Transverse colon (tissue), 4 donors: ENCODE measurements around the gene TARM1. TPM values are rescaled to one million over a fixed set of nuclear protein-coding genes. Genes with fewer than 3 reads are reported as not detected.

Source experiments
- DNase-seq: peaks from one replicate; pipeline ENCODE4 v3.0.0-alpha.2; 2019
- H3K27ac ChIP-seq, 4 donors: fragments of 200-600 bp; sonication (generic); 2 replicates each; pipeline ENCODE4 v1.5.1; 2016 to 2018; ENCODE audit warnings: inconsistent platforms in 4 of 4
- H3K27me3 ChIP-seq: fragments of 200-600 bp; sonication (generic); 2 replicates; pipeline ENCODE4 v1.5.1; 2017; ENCODE audit warnings: inconsistent platforms
- H3K36me3 ChIP-seq, 4 donors: fragments of 200-600 bp; sonication (generic); 2 replicates each; pipeline ENCODE4 v1.5.1; 2017 to 2019; ENCODE audit warnings: inconsistent platforms in 4 of 4
- H3K4me1 ChIP-seq, 4 donors: fragments of 200-600 bp; sonication (generic); 2 replicates each; pipeline ENCODE4 v1.5.1; 2017 to 2020; ENCODE audit warnings: inconsistent platforms in 4 of 4
- H3K4me3 ChIP-seq, 4 donors: fragments of 200-600 bp; sonication (generic); 1 replicate in 1 of 4; 2 replicates in 3 of 4; pipeline versions ENCODE4 v1.5.1 to v1.6.1; 2017 to 2019; ENCODE audit warnings: inconsistent platforms in 4 of 4
- H3K9me3 ChIP-seq, 2 donors: fragments of 200-600 bp; sonication (generic); 2 replicates each; pipeline ENCODE4 v1.5.1; 2017 to 2019; ENCODE audit warnings: inconsistent platforms in 2 of 2
- CTCF ChIP-seq, 5 experiments: fragments of 200-600 bp in 3 of 5; fragments of 450-650 bp in 2 of 5; sonication (generic) in 3 of 5; IDR thresholded peaks; 1 replicate in 2 of 5; 2 replicates in 3 of 5; pipeline ENCODE4 v1.5.1; 2016 to 2017; ENCODE audit warnings: antibody characterized with exemption in 5 of 5, inconsistent platforms in 3 of 5, mild to moderate bottlenecking in 2 of 5, moderate library complexity in 1 of 5
- EP300 ChIP-seq: sonication (generic); formaldehyde crosslinking; IDR thresholded peaks from one replicate; pipeline ENCODE4 v1.6.1; 2017; ENCODE audit warnings: antibody characterized with exemption, low read depth
- POLR2A ChIP-seq: fragments of 450-650 bp; IDR thresholded peaks from one replicate; pipeline ENCODE4 v1.6.1; 2016; ENCODE audit warnings: antibody characterized with exemption, mild to moderate bottlenecking, moderate library complexity
- POLR2AphosphoS5 ChIP-seq, 3 donors: sonication (generic); formaldehyde crosslinking; IDR thresholded peaks; one replicate each; pipeline ENCODE4 v1.6.1; 2016; ENCODE audit warnings: antibody characterized with exemption in 3 of 3
- WGBS, 2 donors: methylation state at CpG; one replicate each; pipeline ENCODE4 v1.1.5; 2018; ENCODE audit warnings: low coverage in 1 of 2; 5-methylcytosine and 5-hydroxymethylcytosine counted together
- in situ Hi-C, 4 donors: fragments of 200-750 bp; cut with MboI; loops; one replicate each; pipeline versions ENCODE4 v1.15.0 to v1.15.1; 2017; ENCODE audit warnings: low sequenced_read_pairs in 3 of 4, low pct_ligation_motif_present in 1 of 4, low pct_unique_long_range_greater_than_20kb in 1 of 4
- intact Hi-C: fragments of 100-400 bp; cut with DNase I; formaldehyde crosslinking; loops from one replicate; pipeline ENCODE4 v1.15.1; 2023; ENCODE audit warnings: low total_unique reads
- total RNA-seq, 4 donors: library from RNA; depleted of rRNA; stranded (reverse); fragments of >200 nt; gene quantifications; one replicate each; pipeline ENCODE4 v1.1.0, GENCODE V29; 2016

Gene TARM1
- total RNA-seq, 4 donors from 2014 or later: not detected

GRCh38 chr19:54026656-54027055 lies 54.5 kb downstream of the TARM1 start:
- in situ Hi-C loops: loop anchor here (10.0 to 25.0 kb wide), 3 partner anchors 132 to 214 kb away; partner anchors contain the start of gene NLRP12 (in 2 of the 4)
- WGBS, 2 donors: 63% methylated on average over 7 of the region's 7 CpGs; no CpG with 5 or more reads in 1 of the 2 donors

GRCh38 chr19:54024660-54025059 lies 56.5 kb downstream of the TARM1 start:
- WGBS, 2 donors: 88% methylated on average over 9 of the region's 9 CpGs; no CpG with 5 or more reads in 1 of the 2 donors
- Histone ChIP-seq H3K27me3 (peaks cover 28% of the 10 kb centered on the region), H3K27ac (no peak overlapping the region), H3K4me1 (no peaks in the 10 kb centered on the region), H3K36me3 (no peaks in the 10 kb centered on the region), H3K9me3 (no peaks in the 10 kb centered on the region), H3K4me3 (no peak overlapping the region)
- DNase-seq: no peak
- intact Hi-C loops: loop anchor here (5.0 kb wide), 1 partner anchor 182 kb away; no protein-coding TSS in a partner anchor
- in situ Hi-C loops: loop anchor here (10.0 to 25.0 kb wide), 3 partner anchors 130 to 212 kb away; partner anchors contain the start of gene NLRP12 (in 2 of the 4)
- TF ChIP-seq CTCF (IDR thresholded peaks at IDR 0.05) (no peak), POLR2A (no peak), EP300 (no peak), POLR2AphosphoS5 (IDR thresholded peaks at IDR 0.05) (no peak)

More at GRCh38 chr19:54026656-54027055, 54.5 kb downstream of the TARM1 start:
- H3K4me3 ChIP-seq: no peak overlapping the region
- no peaks in the 10 kb centered on the region for H3K4me1 ChIP-seq
- no peaks in the 10 kb centered on the region for H3K9me3 ChIP-seq
- H3K36me3 ChIP-seq: no peaks in the 10 kb centered on the region
- DNase-seq: no peak
- H3K27me3 ChIP-seq: peaks cover 42% of the 10 kb centered on the region
- TF ChIP-seq POLR2AphosphoS5 (IDR thresholded peaks at IDR 0.05): no peak
- no peak for TF ChIP-seq CTCF (IDR thresholded peaks at IDR 0.05)
- no peak overlapping the region for H3K27ac ChIP-seq
- intact Hi-C loops: no loop called here

GRCh38 chr19:54023191-54023590 lies 58.0 kb downstream of the TARM1 start:
- in situ Hi-C loops: loop anchor here in 3 of 4 donors (10.0 kb wide), 2 partner anchors 128 to 178 kb away; no protein-coding TSS in a partner anchor

GRCh38 chr19:54021932-54022331 lies 59.2 kb downstream of the TARM1 start:
- peaks cover 36% of the 10 kb centered on the region for H3K27me3 ChIP-seq
- no peak for TF ChIP-seq POLR2A
- TF ChIP-seq EP300: no peak
- no peak for TF ChIP-seq CTCF (IDR thresholded peaks at IDR 0.05)
- no peak for TF ChIP-seq POLR2AphosphoS5 (IDR thresholded peaks at IDR 0.05)
- no peaks in the 10 kb centered on the region for H3K36me3 ChIP-seq
- 86% methylated on average over 13 of the region's 13 CpGs; no CpG with 5 or more reads in 1 of the 2 donors for WGBS, 2 donors
- H3K4me1 ChIP-seq: no peaks in the 10 kb centered on the region
- no peak overlapping the region for H3K27ac ChIP-seq
- intact Hi-C loops: loop anchor here (5.0 kb wide), 1 partner anchor 180 kb away; no protein-coding TSS in a partner anchor
- H3K4me3 ChIP-seq: no peak overlapping the region
- in situ Hi-C loops: loop anchor here in 3 of 4 donors (10.0 kb wide), 2 partner anchors 127 to 177 kb away; no protein-coding TSS in a partner anchor
- no peaks in the 10 kb centered on the region for H3K9me3 ChIP-seq
- DNase-seq: no peak

More at GRCh38 chr19:54023191-54023590, 58.0 kb downstream of the TARM1 start:
- Histone ChIP-seq H3K27me3 (peaks cover 29% of the 10 kb centered on the region), H3K4me3 (no peak overlapping the region), H3K36me3 (no peaks in the 10 kb centered on the region), H3K9me3 (no peaks in the 10 kb centered on the region), H3K27ac (no peak overlapping the region), H3K4me1 (no peaks in the 10 kb centered on the region)
- intact Hi-C loops: loop anchor here (5.0 kb wide), 1 partner anchor 181 kb away; no protein-coding TSS in a partner anchor
- 42 to 50% methylated on average over 1 to 3 of the region's 3 CpGs for WGBS, 2 donors
- TF ChIP-seq POLR2AphosphoS5 (IDR thresholded peaks at IDR 0.05): no peak
- no peak for TF ChIP-seq EP300
- TF ChIP-seq POLR2A: no peak
- TF ChIP-seq CTCF (IDR thresholded peaks at IDR 0.05): no peak
- DNase-seq: no peak
